Measurements from ENCODE around the gene PTPRU.
"Not testable (repeated sequence)": the region's sequence is repeated elsewhere in the genome, so short reads cannot be mapped to it uniquely, and the experiment has no call there.

PTPRU gene

DNA sequence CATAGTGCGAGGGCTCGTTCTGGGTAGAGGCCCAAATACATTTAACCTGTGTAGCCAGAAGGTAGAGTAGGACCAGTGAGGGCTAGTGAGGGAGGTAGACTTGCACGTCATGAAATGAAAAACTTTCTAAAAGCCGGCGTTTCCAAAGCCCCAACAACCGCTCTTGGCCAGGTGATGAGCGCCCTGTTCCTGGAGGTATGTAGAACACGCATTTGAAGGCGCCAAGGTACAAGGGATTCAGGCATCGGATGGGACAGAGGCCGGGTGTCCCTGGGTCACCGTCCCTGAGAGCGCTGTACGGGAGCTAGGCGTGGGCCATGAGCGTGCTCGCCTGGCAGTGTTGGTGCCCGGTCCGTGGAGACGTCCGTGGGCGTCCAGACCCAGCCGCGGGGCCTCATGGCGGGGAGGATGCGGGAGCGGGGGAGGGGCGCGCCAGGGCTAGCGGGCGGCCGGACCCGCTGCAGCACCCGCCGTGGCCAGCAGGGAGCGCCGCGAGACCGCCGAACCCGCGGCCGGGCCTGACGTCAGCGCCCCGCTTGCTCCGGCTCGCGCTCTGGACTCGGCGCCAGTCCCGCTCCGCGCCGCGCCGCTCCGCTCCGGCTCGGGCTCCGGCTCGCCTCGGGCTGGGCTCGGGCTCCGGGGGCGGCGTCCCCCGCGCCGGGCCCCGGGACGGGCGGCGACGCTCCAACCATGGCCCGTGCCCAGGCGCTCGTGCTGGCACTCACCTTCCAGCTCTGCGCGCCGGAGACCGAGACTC is at the start of gene PTPRU:
Gene PTPRU (plus strand): TSS at position 568 of the 757 bp plus-strand sequence. CDS start 123 bp downstream, at position 691.
- peak; percentile 83 for DNase-seq

DNA sequence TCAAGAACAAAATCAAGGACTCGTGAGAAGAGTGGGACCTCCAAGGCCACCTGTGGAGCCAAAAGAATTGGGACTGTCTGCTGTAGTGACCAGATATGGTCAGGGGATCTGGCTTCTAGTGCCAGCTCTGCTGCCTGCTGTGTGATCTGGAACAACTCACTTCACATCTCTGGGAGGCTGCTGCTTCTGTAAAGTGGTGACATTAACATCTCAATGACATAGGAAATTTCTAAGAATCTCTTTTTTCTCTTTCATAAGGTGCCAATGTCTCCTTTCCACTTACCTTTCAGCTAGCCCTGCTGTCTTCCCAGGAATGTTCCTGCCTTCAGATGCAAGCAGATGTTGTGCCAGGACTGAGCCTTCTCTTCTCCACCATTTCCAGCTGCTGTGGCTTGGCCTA is 49.6 kb upstream of the PTPRU start:
- no peak for DNase-seq

DNA sequence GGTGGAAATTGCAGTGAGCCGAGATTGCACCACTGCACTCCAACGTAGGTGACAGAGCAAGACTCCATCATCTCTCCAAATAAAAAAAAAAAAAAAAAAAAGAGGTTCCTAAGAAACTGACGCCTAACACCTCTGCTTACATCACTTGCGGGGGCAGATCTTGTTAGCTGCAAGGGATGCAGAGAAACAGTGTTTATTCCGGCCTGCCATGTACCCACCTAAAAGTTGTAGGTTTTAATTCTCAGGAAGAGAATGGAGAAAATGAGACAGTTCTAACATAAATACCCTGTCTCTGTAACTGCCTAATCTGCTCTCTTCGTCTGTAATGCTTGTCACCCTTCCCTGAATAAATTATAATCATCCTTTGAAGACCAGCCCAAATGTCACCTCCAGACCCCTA is 45.6 kb upstream of the PTPRU start:
- DNase-seq = no peak

DNA sequence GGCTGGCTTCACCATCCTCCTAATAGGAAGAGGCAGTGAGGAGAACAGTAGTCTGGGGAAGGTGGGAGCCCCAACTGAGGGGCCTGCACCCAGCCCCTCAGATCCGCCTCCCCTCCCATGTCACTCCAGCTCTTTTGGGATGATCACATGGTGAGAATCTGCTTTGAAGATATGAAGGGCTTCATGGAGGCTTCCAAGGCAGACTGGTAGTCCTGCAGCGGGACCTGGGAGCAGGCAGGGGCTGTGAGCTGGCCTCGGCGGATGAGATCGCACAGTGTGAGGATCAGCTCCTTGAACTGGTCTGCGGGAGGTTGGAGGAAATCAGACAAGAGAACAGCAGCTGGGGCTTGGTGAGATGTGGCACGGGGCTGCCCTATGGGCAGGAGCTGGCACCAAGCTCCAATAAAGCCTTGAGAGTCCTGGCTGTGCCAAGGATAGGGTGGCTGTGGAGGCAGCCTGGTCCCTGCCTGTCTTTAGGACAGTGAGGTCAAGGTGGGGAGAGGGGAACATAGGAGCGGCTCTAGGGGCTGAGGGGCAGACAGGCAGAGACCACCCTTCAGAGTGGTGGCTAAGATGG is 42.4 kb upstream of the PTPRU start:
- no peak for DNase-seq

DNA sequence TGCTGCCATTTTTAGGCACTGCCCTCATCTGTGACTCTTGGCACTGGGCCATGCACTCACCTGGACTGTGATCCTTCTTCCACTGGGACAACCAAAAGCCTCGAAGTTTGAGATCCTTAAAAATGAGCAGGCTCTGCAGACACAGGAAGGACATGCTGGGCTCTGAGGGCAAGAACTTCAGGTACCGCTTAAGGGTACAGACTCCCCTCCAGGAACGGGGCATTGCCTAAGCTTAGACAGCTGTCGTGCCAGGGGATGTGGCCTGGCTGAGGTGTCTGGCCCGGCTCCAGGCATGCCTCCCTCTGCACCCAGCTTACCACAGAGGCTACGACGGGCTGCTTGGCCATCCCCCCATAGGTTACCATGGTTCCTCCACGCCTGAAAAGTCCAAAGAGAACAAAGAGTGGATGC is 40.4 kb upstream of the PTPRU start:
- DNase-seq = no peak

DNA sequence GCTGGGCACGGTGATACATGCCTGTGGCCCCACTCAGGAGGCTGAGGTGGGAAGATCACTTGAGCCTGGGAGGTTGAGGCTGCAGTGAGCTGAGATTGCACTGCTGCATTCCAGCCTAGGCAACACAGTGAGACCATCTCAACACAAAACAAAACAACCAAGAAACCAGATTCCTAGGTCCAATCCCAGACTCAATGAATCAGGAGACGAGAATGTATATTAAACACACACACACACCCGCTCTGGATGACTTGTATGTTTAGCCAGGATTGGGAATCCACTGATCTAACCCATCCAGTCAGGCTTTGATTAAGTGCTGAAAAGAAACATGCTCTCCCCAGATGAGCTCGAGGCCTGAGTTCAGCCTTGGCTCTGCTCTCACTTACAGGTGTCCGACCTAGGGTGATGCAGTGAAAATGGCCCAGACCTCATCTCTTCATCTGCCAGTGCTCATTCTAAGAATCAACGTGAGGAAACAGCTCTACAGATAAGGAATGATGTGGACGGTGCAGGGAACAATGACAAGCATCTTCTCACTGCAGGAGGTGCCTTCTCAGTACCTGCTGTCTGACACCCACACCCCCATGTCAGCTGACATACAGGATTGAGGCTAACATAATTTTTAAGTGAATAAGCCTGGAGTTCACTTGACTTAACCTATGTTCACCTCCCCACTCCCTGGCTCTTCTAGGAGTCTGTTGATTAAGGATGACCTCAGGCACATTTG is 39.3 kb upstream of the PTPRU start:
- DNase-seq = no peak

DNA sequence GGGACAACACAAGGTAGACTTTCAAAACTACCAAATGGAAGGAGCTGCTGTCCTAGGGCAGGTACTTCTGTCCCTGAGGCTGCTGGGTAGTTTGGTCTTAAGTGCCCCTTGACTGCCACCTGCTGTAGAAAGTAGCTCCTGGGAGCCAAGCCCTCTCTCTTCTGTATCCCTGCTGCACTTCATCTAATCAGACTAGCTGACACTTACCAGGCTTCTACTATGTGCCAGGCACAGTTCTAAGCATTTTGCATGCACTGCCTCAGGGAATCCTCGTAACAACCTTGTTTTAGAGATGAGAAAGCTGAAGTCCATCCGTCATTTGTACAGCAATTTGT is 38.8 kb upstream of the PTPRU start:
- no peak for DNase-seq

DNA sequence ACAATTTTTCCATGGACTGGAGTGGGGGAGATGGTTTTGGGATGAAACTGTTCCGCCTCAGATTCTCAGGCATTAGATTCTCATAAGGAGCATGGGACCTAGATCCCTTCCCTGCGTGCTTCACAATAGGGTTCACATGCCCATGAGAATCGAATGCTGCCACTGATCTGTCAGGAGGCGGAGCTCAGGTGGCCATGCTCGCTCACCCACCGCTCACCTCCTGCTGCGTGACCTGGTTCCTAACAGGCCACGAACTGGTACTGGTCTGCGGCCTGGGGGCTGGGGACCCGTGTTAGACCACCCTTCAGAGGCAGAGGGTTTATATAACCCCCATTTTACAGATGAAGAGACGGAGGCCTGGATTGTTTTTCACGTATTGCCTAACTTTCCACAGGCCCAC is 38.3 kb upstream of the PTPRU start:
- DNase-seq = no peak

DNA sequence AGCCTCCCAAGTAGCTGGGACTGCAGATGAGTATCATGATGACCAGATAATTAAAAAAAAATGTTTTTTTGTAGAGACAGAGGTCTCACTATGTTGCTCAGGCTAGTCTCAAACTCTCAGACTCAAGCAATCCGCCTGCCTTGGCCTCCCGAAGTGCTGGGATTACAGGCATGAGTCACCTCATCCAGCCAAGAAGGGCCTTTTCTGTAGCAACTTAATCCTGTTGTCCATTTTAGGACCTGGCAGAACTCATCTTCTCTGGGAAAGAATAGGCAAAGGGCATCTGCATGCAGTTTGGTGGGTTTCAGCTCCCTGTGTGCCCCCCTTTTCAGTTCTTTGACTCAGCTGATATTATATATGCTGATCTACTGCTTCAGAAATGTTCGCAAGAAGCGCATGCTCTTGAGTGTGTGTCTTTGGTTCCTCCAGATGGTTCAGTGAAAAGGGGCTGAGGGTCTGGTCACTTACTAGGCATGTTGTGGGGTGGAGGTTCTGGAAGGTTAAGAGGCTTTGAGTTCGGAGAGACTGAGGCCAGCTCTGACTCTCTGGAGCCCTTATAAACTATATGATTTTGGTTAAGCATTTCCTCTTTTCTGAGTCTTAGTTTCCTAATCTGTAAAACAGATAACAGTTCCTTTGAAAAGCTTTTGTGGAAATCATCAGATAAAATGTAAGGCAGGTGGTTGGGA is 35.3 kb upstream of the PTPRU start:
- no peak for DNase-seq

DNA sequence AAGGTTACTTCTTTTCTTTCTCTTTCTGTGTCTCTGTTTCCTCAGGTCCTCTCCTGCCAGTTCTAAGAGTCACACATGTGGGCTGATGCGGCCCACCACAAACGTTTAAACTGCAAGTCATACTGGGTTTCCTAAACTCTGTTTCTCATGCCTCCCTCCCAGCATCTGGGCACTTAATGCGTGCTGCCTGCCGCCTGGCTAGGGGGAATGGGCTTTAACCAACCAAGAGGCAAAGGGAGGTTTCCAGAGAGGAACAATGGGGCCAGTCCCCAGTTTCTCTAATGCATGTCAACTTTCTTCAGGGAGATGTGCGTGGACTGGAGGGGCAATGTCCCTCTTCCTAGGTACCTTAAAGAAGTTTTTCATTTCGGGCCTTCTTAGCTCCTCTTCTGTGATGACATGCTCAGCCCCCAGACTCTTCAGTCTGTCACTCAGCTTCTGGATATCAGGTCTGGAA is 34.7 kb upstream of the PTPRU start:
- no peak for DNase-seq

DNA sequence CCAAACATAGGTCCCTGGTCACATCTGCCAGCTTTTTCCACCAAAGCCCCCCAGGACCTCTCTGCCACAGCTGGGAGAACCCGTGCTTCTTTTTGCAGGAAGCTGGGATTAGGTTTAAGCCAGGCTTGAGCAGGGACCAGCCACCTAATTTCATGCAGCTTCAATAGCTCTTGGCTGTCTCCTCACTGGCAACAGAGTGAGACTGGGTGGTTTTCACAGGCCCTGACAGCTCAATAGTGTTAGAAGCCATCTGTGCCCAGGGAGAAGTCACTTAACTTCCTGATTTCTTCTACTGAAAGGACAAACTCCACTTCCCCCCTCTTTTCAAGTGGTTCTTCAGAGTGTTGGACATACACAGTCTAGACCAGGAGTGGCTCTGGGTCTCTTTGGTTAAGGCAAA is 34.3 kb upstream of the PTPRU start:
- DNase-seq = no peak

DNA sequence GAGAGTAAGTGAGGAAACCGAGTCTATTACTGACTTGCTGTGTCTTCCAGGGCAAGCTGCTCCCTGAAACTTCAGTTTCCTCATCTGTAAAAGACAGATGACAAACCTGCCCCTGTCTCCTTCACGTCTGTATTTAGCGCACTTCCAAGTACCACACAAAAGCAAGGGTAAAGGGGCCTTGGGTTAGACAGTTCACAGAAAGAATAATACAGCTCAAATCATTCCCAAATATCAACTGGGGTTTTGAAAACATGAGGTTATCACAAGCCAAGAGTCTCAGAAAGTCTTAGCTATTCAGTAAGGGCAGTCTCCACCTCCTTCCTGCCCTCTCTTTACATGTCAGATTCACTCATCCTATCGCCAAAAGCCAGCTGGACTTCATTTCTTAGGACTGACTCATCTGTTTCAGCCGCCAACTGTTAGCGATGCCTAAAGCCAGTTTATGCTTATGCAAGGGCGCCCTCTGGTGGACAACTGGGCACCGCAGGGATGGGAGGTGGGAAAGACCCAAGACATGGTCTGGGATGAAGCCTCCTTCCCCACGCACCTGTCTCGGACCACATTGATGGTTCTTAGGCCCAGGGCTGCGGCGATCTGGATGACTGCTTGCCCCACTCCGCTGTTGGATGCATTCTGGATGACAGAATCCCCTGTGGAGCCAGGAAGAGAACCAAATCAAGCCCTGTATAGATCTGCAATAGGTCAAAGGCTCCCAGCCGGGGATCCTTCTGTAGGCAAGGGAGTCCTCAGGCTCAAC is 33.6 kb upstream of the PTPRU start:
- peak; percentile 91 for DNase-seq

DNA sequence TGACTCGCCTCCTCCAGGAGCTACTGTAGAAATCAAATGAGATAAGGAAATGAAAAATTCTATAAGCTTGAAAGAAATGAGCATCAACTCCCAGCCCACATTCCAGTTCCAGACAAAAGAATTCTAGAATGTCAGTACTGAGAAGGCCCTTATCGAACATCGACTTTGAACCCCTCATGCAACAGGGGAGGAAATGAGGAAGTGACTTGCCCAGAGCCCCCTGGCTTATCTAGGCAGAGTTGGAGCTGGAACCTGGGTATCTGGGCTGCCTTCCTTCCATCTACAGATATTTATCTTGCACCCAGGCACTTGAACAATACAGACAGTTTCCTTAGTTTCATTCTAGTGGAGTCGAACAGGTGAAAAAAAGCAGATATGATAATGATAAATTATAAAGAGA is 27.9 kb upstream of the PTPRU start:
- DNase-seq = no peak

DNA sequence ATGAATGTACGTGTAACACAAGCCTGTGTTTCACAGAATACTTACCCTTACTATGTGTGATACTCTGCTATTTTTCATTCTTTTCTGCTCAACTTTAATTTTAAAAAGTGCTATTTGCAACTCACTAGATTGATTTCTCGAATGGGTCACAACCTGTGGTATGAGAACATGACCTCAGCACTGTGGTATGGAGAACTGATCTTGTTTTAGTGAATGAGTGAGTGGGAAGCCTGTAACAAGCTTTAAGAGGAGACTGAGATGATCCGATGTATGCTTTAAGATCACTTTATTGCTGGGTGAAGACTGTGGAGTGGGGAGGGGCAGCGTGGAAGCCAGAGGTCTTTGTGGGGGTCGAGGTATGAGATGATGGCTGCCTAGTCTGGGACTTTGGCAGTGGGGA is 27.1 kb upstream of the PTPRU start:
- DNase-seq = no peak

DNA sequence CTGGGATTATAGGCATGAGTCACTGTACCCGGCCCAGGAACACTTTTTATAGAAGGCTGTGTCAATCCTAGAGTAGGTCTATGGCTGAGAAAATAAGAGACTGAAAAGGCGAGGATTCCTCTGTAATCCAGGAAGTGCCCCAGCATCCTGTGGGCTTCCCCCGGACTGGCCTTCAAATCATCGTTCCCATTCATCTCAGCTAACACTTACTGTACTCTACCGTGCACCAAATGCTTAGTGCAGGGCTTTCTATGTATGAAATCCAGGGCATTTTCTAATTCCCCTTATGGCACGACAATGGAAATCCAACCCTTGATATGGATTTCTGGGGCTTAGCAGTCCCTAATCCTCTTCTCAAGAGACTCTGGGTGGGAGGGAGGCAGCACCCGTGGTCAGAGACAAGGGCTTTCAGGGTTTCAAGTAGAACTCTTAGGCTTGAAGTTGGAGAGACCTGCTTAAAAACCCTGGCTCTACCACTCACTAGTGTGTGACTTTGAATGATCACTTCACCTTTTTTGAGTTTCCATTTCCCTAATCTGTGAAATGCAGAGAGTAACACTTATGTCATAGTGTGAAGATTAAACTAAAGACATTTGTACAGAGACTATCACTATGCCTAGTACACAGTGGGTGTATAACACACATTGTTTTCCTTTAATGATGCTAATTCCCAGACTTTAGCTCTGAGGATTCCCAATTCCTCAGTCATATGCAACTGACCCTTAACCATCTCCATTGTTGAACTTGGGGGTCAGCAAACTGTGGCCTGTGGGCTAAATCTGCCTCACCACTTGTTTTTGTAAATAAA is 25.8 kb upstream of the PTPRU start:
- DNase-seq = no peak

DNA sequence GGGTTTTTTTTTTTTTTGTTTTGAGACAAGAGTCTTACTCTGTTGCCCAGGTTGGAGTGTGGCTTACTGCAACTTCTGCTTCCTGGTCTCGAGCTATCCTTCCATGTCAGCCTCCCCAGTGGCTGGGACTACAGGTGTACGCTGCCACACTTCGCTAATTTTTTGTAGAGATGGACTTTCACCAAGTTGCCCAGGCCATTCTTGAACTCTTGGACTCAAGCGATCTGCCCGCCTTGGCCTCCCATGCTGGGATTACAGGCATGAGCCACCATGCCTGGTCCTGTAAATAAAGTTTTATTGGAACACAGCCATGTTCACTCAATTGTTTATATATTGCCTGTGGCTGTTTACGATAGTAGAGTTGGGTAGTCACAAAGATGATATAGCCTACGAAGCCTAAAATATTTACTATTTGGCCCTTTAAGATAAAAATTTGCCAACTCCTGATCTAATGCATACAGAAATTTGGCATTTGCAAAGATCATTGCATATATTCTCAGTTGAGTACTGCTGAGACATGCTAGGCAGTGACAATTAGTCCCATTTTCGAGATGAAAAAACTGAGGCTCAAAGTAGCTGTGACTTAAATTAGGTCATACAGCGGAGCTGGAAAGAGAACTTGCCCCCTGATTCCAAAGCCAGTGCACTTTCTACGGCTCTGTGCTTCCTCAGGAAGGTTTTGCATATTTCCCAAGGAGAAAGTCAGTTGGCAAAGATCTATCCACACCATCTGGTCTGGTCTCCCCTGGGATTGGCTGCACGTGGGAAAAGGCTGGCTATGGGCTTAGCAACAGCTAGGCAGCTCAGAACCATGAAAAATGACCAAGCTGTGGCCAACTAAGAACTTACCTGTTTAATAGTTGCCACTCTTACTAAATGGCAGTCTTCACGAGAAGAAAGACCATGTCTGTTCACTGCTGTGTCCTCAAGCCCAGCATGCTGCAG is 25.0 kb upstream of the PTPRU start:
- no peak for DNase-seq

DNA sequence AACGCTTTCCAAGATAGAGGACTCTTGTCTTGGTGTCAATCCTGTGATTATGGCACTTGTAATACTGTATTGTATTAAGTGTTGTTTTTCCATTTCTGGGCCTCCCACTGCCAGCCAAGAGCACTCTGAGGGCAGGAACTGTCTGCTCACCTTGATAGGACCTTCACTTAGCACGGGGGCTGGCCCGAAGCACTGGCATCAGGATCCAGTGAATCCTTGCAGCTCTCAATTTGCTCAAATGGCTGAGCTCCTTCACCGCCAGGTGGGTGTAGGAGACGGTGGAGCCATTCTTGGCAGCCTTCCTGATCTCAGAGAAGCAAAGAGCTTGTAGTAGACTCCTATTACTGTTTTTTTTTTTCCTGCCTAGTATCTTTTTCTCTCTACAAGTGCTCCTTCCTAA is 23.3 kb upstream of the PTPRU start:
- no peak for DNase-seq

DNA sequence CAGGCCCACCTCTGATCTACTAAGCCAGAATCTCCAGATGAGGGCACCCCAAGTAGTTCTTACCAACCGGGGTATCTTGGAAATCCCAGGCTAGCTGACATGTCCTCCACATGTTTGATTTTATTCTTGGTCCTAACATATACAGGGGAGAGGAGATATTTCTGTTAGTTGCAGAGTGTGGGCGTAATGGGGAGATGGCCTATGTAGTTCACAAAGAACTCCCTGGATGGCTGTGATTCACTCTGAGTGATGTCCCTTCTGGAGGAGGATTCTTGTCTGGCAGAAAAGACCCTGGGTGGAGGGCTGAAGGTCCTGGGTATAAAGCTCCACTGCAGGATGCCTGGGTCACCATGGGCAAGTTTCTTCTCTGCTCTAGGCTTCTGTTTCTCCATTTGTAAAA is 18.7 kb upstream of the PTPRU start:
- DNase-seq = no peak

DNA sequence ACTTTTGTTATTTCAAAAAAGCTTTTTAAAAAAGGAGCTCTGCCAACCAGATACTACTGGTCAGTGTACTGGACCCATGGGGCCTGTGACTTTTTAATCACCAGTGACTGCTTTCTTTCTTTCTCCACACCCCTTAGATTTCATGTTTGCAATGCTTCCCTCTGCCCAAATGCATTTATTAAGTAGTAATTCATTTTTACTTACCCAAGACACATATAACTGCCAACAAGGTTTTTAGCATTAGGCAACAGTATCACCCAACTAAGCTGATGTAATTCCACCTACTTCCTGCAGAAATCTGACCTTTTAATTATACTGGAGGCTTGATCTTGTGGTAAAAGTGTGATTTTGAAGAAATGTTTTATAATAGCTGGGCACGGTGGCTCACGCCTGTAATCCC is 18.1 kb upstream of the PTPRU start:
- DNase-seq = no peak

DNA sequence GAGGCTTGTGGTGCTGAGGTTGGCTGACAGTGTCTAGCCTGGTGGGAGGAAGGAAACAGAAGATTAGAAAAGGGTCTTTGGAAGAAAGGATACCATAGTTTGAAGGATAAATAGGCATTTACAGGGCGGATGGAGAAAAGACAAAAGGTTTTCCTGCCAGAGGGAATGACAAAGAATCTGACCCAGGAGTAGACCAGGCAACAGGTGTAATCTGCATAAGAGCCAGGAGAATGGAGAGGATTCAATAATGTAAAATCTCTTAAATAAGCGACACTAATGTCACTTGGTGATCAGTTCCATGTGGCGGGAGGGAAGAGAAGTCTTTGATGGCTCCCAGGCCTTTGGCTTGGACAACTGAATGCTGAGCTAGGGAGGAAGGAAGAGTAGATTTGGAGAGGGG is 15.0 kb upstream of the PTPRU start:
- no peak for DNase-seq

DNA sequence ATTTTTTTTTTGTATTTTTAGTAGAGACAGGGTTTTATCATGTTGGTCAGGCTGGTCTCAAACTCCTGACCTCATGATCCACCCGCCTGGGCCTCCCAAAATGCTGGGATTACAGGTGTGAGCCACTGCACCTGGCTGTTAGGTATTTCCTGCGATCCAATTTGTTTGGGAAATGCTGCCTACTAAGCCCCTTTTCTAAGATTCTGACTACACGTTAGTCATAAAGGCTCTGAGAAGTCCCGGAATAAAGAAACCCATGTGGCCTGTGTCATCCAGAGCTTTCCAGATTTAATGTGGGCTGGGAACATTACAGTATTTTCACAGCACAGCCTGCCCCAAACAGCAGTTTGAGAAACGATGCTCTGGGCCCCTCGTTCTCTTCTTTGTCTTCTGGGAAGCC is 14.1 kb upstream of the PTPRU start:
- DNase-seq = not testable (repeated sequence)

Data from activated CD8-positive, alpha-beta memory T cell treated with anti-CD3 and anti-CD28 coated beads, Interleukin-2, amount 50 U/mL, for 4 hours (primary cell).